Measurements from ENCODE around the gene UTP25.

- TF ChIP-seq CTCF (IDR thresholded peaks at IDR 0.05; ENCODE audit: insufficient read depth, low read depth, low read length) (no peak), EZH2 (IDR thresholded peaks at IDR 0.05; ENCODE audit: insufficient read depth, low read length) (no peak)
Observed at GRCh38 chr1:209808059-209808581, 19.7 kb upstream of the UTP25 start.

Data from astrocyte (in vitro differentiated cells and primary cell).